Measurements from ENCODE around the gene ZNF93. TPM values are rescaled to one million over a fixed set of nuclear protein-coding genes. Genes with fewer than 3 reads are reported as not detected.

The ZNF93 gene
- total and polyA plus RNA-seq, 2 of the 13 experiments (the other 11 are each of a cell fraction or from before 2014, with no cell fraction given) = 0.49 to 0.66 TPM

GRCh38 chr19:19865750-19866610, 34.8 kb upstream of the ZNF93 start, which contains the start of gene ZNF253 (continued):
- TF ChIP-seq ZNF570 (CRISPR knock-in tag; IDR thresholded peaks at IDR 0.05; ENCODE audit: borderline replicate concordance) (no peak; the same call in 1 of the 2 replicates), ZC3H4 (CRISPR knock-in tag; IDR thresholded peaks at IDR 0.05; ENCODE audit: borderline replicate concordance) (no peak), GRHL1 (CRISPR knock-in tag; conservative IDR thresholded peaks at IDR 0.05) (no peak)
- TF ChIP-seq, protein P1, sequence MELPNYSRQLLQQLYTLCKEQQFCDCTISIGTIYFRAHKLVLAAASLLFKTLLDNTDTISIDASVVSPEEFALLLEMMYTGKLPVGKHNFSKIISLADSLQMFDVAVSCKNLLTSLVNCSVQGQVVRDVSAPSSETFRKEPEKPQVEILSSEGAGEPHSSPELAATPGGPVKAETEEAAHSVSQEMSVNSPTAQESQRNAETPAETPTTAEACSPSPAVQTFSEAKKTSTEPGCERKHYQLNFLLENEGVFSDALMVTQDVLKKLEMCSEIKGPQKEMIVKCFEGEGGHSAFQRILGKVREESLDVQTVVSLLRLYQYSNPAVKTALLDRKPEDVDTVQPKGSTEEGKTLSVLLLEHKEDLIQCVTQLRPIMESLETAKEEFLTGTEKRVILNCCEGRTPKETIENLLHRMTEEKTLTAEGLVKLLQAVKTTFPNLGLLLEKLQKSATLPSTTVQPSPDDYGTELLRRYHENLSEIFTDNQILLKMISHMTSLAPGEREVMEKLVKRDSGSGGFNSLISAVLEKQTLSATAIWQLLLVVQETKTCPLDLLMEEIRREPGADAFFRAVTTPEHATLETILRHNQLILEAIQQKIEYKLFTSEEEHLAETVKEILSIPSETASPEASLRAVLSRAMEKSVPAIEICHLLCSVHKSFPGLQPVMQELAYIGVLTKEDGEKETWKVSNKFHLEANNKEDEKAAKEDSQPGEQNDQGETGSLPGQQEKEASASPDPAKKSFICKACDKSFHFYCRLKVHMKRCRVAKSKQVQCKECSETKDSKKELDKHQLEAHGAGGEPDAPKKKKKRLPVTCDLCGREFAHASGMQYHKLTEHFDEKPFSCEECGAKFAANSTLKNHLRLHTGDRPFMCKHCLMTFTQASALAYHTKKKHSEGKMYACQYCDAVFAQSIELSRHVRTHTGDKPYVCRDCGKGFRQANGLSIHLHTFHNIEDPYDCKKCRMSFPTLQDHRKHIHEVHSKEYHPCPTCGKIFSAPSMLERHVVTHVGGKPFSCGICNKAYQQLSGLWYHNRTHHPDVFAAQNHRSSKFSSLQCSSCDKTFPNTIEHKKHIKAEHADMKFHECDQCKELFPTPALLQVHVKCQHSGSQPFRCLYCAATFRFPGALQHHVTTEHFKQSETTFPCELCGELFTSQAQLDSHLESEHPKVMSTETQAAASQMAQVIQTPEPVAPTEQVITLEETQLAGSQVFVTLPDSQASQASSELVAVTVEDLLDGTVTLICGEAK (IDR thresholded peaks at IDR 0.05) = no peak
- TF ChIP-seq, protein P1 (CRISPR knock-in tag; IDR thresholded peaks at IDR 0.05) = 0 out of 2 replicates have a peak, but pooled peaks have one; percentile 43
- TF ChIP-seq, protein P2, sequence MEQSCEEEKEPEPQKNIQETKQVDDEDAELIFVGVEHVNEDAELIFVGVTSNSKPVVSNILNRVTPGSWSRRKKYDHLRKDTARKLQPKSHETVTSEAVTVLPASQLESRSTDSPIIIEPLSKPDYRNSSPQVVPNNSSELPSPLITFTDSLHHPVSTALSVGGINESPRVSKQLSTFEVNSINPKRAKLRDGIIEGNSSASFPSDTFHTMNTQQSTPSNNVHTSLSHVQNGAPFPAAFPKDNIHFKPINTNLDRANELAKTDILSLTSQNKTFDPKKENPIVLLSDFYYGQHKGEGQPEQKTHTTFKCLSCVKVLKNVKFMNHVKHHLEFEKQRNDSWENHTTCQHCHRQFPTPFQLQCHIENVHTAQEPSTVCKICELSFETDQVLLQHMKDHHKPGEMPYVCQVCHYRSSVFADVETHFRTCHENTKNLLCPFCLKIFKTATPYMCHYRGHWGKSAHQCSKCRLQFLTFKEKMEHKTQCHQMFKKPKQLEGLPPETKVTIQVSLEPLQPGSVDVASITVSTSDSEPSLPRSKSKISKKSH (CRISPR knock-in tag; IDR thresholded peaks at IDR 0.05; ENCODE audit: borderline replicate concordance) = peak; percentile 75; the same call in 1 of the 2 replicates
- TF ChIP-seq, protein P3, sequence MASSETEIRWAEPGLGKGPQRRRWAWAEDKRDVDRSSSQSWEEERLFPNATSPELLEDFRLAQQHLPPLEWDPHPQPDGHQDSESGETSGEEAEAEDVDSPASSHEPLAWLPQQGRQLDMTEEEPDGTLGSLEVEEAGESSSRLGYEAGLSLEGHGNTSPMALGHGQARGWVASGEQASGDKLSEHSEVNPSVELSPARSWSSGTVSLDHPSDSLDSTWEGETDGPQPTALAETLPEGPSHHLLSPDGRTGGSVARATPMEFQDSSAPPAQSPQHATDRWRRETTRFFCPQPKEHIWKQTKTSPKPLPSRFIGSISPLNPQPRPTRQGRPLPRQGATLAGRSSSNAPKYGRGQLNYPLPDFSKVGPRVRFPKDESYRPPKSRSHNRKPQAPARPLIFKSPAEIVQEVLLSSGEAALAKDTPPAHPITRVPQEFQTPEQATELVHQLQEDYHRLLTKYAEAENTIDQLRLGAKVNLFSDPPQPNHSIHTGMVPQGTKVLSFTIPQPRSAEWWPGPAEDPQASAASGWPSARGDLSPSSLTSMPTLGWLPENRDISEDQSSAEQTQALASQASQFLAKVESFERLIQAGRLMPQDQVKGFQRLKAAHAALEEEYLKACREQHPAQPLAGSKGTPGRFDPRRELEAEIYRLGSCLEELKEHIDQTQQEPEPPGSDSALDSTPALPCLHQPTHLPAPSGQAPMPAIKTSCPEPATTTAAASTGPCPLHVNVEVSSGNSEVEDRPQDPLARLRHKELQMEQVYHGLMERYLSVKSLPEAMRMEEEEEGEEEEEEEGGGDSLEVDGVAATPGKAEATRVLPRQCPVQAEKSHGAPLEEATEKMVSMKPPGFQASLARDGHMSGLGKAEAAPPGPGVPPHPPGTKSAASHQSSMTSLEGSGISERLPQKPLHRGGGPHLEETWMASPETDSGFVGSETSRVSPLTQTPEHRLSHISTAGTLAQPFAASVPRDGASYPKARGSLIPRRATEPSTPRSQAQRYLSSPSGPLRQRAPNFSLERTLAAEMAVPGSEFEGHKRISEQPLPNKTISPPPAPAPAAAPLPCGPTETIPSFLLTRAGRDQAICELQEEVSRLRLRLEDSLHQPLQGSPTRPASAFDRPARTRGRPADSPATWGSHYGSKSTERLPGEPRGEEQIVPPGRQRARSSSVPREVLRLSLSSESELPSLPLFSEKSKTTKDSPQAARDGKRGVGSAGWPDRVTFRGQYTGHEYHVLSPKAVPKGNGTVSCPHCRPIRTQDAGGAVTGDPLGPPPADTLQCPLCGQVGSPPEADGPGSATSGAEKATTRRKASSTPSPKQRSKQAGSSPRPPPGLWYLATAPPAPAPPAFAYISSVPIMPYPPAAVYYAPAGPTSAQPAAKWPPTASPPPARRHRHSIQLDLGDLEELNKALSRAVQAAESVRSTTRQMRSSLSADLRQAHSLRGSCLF (CRISPR knock-in tag; IDR thresholded peaks at IDR 0.05; ENCODE audit: borderline replicate concordance) = no peak
- TF ChIP-seq, protein P4, sequence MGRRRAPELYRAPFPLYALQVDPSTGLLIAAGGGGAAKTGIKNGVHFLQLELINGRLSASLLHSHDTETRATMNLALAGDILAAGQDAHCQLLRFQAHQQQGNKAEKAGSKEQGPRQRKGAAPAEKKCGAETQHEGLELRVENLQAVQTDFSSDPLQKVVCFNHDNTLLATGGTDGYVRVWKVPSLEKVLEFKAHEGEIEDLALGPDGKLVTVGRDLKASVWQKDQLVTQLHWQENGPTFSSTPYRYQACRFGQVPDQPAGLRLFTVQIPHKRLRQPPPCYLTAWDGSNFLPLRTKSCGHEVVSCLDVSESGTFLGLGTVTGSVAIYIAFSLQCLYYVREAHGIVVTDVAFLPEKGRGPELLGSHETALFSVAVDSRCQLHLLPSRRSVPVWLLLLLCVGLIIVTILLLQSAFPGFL (CRISPR knock-in tag; IDR thresholded peaks at IDR 0.05) = no peak

Data from HepG2 (cell line).